GM12892 (cell line): ENCODE data around the gene SH3RF1.

Source experiments
- POLR2A ChIP-seq: IDR thresholded peaks from 2 replicates; pipeline ENCODE4 v1.6.1; 2011; ENCODE audit warnings: low read depth, low read length, control low read depth
- POLR2AphosphoS5 ChIP-seq: IDR thresholded peaks from 2 replicates; pipeline ENCODE4 v1.6.1; 2011; ENCODE audit warnings: low read depth, low read length, control low read depth
- TAF1 ChIP-seq: IDR thresholded peaks from 2 replicates; pipeline ENCODE4 v1.6.1; 2011; ENCODE audit warnings: low read depth, mild to moderate bottlenecking, control low read depth, low read length, borderline replicate concordance

- TF ChIP-seq POLR2AphosphoS5 (no peak), POLR2A (no peak), TAF1 (no peak)
These were observed 200.5 kb downstream of the SH3RF1 start for GRCh38 chr4:169070071-169070894.
